HCT116 (cell line): ENCODE results near the gene GOLGA6A.

ENCODE experiments used
- SP1 ChIP-seq: IDR thresholded peaks from 2 replicates; pipeline ENCODE4 v1.6.1; 2012; ENCODE audit warnings: low read depth
- TCF7L2 ChIP-seq: IDR thresholded peaks from 2 replicates; pipeline ENCODE4 v1.7.0; 2011; ENCODE audit warnings: borderline replicate concordance, inconsistent platforms; ENCODE audit not compliant: insufficient read depth, insufficient read length; ENCODE audit errors: extremely low read depth
- TF ChIP-seq, protein P1 (sequence below), 3 experiments: fragments of 200-600 bp in 1 of 3; sonication (generic) in 1 of 3; IDR thresholded peaks in 2 of 3; conservative IDR thresholded peaks in 1 of 3; 2 replicates each; pipeline ENCODE4 v1.5.1; 2012 to 2017; ENCODE audit warnings: low read depth in 2 of 3, low read length in 2 of 3, antibody characterized with exemption in 1 of 3, borderline replicate concordance in 1 of 3, control low read depth in 1 of 3, mild to moderate bottlenecking in 1 of 3, mixed read lengths in 1 of 3, mixed run types in 1 of 3, moderate library complexity in 1 of 3; ENCODE audit not compliant: insufficient read depth in 1 of 3

DNA sequence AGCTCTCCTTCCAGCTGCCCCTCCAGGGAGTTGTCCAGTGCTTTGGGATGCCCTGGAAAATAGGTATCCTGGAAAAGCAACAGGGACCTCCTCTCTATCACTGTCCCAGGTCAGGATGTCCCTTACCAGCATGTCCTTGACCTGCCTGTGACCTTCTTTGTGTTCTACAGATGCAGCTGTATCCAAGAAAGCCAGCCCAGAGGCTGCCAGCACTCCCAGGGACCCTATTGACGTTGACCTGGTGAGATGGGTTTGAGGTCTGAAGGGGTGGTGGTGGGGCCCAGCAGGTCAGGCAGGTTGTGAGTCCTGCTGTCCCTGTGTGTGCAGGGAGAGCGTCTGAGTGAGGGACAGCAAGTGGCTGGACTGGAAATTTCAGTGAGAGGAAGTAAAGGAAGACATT is 57.7 kb downstream of the GOLGA6A start:
- TF ChIP-seq, protein P1, sequence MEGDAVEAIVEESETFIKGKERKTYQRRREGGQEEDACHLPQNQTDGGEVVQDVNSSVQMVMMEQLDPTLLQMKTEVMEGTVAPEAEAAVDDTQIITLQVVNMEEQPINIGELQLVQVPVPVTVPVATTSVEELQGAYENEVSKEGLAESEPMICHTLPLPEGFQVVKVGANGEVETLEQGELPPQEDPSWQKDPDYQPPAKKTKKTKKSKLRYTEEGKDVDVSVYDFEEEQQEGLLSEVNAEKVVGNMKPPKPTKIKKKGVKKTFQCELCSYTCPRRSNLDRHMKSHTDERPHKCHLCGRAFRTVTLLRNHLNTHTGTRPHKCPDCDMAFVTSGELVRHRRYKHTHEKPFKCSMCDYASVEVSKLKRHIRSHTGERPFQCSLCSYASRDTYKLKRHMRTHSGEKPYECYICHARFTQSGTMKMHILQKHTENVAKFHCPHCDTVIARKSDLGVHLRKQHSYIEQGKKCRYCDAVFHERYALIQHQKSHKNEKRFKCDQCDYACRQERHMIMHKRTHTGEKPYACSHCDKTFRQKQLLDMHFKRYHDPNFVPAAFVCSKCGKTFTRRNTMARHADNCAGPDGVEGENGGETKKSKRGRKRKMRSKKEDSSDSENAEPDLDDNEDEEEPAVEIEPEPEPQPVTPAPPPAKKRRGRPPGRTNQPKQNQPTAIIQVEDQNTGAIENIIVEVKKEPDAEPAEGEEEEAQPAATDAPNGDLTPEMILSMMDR (IDR thresholded peaks at IDR 0.05 in 2 of 3, conservative IDR thresholded peaks at IDR 0.05 in 1 of 3; ENCODE audit: borderline replicate concordance in 1 of 3, insufficient read depth in 1 of 3, low read depth in 2 of 3, low read length in 2 of 3): no peak
- TF ChIP-seq TCF7L2 (no peak), SP1 (no peak)
